HG03135 (cell line): ENCODE measurements around the gene SUGCT.
"Not testable (repeated sequence)": the region's sequence is repeated elsewhere in the genome, so short reads cannot be mapped to it uniquely, and the experiment has no call there.

Experiments used
- ATAC-seq: cut with Tn5 transposase; IDR thresholded peaks from one replicate; pipeline ENCODE4 v1.9.1; 2021; ENCODE audit warnings: mild to moderate bottlenecking, moderate library complexity; ENCODE audit not compliant: unreplicated experiment

SUGCT gene

DNA sequence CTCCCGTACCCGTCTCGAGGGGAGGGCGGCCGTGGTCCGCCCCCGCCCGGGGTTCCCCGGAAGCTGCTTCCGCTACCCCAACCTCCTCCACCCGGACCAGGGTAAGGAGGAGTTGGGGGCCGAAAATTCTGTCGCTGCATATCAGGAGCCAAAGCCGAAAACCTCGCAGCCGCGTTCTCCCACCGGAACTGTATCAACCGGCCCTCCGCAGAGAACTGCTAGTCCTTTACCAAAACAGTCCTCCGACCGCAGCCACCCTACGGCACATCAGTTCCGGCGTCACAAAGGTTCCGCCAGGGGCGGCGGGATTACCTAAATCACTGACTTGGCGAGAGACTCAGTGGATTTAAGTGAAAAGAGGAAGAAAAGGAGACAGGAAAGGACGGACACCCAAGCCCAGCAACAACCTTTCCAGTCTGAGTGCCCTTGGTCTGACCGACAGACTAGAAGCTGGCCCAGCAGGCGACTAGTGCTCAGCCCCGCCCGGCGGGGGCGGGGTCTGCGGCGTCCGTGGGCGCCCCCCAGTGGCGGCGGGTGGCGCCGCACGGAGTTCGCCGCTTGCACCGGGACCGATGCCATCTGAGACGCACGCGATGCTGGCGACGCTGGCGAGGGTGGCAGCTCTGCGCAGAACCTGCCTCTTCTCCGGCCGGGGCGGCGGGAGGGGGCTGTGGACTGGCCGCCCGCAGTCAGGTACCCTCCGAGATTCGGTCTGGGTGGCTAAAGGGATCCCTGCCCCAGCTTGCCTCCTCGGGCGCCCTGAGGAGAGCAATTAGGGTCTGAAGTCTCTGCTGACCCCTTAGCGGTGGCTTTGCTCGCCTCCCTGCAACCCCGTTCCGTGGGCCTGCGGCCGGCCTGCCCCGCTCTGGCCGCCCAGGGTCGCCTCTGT, at the start of gene SUGCT, which contains the start of gene MPLKIP:
Gene SUGCT, plus strand, starts transcription at position 578 of the 889 bp plus-strand sequence.
Gene MPLKIP, minus strand, starts transcription at position 195 of the 889 bp plus-strand sequence. Its CDS starts 55 bp downstream, at position 140.
- ATAC-seq, result peak; percentile 88

- ATAC-seq, result no peak
These were observed 42.6 kb upstream of the SUGCT start for GRCh38 chr7:40092182-40092581.

- no peak for ATAC-seq
These were observed 41.0 kb upstream of the SUGCT start for GRCh38 chr7:40093631-40094350.

DNA sequence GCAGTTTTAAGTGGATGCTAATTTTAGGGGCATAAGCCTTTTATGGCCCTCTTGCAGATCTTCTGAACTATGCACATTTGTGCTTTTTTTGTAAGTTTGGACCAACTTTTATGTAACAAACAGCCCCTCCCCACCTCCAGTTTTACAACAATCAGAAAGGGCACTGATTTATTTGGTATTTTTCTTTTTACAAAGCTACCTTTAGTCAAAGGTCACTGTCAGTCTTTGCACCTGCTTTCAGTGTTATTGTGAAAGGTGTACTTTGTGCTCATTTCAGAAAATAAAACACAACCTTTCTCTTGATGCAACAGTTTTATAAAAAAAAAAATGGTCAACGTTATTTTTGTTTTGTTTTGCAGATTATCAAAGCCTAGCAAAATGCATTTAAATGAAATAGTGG, 39.6 kb upstream of the SUGCT start:
- ATAC-seq, result no peak

- ATAC-seq, result no peak
These were observed 39.0 kb upstream of the SUGCT start for GRCh38 chr7:40095695-40096327.

GRCh38 chr7:40097728-40098127, 37.1 kb upstream of the SUGCT start:
- ATAC-seq, result no peak

- no peak for ATAC-seq
These were observed 36.0 kb upstream of the SUGCT start for GRCh38 chr7:40098810-40099209.

DNA sequence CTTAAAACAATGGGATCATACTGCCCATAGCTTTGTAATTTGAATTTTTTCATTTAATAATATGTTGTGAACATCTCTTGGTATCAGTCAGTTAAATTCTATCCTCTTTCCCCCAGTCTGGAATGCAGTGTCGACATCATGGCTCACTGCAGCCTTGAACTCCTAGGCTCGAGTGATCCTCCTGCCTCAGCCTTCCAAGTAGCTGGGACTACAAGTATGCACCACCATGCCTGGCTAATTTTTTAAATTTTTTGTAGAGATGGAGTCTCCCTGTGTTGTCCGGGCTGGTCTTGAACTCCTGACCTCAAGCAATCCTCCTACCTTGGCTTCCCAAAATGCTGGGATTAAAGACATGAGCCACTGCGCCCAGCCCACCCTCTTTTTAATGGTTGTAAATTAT, 35.0 kb upstream of the SUGCT start:
- ATAC-seq, result no peak

DNA sequence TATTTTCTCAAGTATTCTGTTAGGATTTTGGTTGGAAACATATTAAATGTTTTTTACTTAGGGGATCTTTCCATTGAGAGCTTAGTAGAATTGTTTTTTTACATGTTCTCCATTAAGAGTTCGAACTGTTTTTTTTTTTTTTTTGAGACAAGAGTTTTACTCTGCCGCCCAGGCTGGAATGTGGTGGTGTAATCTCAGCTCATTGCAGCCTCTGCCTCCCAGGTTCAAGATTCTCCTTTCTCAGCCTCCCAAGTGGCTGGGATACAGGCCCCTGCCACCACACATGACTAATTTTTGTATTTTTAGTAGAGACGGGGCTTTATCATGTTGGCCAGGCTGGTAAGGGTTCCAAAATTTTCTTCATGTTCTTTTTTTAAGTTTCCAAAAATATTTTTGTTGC, 33.6 kb upstream of the SUGCT start:
- ATAC-seq, result no peak

GRCh38 chr7:40102897-40103296, 31.9 kb upstream of the SUGCT start:
- no peak for ATAC-seq

DNA sequence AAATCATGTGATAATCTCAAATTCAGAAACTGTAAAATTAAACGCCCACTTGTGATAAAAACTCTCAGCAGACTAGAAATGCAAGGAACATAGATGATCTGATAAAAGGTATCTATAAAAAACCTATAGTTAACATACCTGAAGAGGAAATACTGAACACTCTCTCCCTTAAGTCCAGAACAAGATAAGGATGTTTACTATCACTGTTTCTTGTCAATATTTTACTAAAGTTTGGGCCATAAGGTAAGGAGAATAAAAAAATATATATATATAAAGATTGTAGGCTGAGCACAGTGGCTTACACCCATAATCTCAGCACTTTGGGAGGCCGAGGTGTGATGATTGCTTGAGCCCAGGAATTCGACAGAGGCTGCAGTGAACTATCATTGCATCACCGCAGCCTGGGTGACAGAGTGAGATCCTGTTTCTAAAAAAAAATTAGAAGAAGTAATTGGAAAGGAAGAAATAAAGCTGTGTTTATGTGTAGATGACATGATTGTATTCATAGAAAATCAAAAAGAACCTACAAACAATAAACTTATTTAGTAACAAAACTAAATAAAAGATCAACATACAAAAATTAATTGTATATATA, 28.8 kb upstream of the SUGCT start:
- ATAC-seq, result no peak

DNA sequence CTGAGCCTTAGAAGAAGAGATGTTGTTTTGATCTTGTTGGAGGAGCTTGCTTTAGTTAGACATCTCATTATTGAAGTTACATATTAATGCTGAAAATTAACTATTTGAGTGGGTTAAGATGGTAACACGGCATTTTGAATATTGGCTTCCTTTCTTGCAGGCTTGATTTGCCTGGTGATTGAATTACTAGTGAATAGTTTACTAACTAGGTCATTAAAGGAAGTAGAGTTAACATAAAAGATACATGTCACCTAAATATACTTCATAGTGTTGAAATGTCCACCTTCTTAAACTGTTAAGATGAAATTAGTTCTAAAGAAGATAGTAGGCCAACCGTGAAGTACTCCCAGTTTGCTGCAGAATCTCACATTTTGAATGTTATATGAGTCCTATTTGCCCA, 18.9 kb upstream of the SUGCT start:
- no peak for ATAC-seq

GRCh38 chr7:40117199-40117598, 17.6 kb upstream of the SUGCT start:
- not testable (repeated sequence) for ATAC-seq

DNA sequence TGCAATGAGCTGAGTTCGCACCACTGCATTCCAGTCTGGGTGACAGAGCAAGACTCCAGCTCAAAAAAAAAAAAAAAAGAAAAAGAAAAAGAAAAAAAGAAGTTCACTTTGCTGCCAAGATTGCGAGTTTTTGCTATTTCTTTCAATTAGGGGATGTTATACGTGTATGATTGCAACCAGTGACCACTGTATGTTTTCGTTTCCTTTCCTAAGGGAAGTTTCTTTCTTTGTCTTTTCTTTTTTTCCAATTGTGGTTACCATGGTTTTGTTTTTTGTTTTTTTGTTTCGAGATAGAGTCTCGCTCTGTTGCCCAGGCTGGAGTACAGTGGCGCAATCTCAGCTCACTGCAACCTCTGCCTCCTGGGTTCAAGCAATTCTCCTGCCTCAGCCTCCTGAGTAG, 16.6 kb upstream of the SUGCT start:
- ATAC-seq, result not testable (repeated sequence)

GRCh38 chr7:40120020-40120419, 14.8 kb upstream of the SUGCT start:
- no peak for ATAC-seq

GRCh38 chr7:40122100-40122939, 12.5 kb upstream of the SUGCT start:
- not testable (repeated sequence) for ATAC-seq

DNA sequence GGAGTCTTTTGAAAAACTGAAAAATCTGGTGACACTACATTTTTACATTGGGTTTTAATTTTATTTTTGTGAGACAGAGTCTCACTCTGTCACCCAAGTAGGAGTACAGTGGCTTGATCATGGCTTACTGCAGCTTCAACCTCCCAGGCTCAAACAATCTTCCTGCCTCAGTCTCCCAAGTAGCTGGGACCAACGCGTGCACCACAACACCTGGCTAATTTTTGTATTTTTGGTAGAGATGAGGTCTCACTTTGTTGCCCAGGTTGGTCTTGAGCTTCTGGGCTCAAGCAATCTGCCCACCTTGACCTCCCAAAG, 11.9 kb upstream of the SUGCT start:
- ATAC-seq, result no peak

DNA sequence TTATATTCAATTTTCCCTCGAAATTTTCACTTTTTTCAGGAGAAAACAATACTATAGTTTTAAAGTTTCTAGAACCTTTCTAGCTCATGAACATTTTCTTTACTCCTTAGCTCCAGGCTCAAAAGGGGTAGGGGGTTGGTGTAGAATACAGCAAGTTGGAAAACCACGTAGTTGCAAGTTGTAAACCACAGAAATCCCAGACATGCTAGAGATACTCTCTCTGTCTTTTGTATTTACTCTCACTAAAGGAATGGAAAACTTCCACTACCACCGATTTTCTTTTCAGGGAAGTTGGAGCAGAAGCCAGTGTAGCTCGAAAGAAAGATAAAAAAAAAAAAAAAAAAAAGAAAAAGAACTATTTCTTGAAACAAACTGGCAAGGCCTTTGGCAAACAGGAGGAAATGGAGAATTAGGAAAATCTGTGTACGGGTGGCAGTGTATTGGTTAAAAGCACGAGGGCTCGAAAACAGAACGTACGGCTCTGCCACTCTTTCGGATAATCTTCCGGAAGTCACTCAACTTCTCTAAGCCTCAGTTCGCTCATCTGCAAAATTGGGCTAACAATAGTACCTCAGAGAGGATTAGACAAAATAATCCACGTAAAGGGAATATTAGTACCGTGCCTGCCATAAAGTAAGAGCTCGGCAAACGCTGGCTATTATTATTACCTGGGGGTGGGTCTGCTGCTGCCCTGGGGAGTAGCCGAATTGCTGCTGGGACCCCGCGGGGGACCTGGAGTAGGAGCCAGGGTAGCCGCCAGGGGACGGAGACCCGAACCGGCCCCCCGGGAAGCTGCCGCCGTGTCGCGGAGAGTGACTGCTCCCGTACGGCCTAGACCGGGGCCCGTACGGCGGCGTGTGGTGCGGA, 1.0 kb upstream of the SUGCT start:
- peak; percentile 6 for ATAC-seq

DNA sequence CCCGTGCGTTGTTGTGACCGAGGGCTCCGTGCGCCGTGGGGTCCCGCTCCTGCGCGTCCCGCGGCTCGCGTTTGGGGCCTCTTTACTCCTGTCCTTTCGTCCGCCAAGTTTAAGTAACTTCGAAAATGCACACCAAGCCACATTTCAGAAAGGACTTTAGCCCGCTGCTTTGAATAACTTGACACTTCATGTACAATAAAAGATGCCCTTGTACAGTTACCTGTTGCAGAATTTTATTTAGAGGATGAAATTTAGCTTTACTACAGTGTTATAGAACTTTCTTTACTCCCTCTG, 459 bp downstream of the SUGCT start:
- ATAC-seq, result no peak

DNA sequence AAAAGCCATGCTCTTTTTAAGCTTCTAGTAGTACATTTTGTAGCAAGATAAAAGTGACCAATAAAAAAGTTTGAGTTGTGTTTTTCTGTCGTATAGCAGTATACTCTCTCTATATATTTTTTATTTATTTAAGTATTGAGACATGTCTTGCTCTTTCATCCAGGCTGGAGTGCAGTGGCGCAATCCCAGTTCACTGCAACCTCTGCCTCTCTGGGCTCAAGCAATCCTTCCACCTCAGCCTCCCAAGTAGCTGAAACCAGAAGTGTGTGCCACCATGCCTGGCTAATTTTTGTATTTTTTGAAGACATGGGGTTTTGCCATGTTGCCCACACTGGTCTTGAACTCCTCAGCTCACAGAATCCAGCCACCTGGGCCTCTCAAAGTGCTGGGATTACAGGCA, 2.8 kb downstream of the SUGCT start:
- ATAC-seq, result no peak
